HepG2 (cell line): ENCODE results near the gene SYT11.

Experiments used
- ATAD3A ChIP-seq: sonication (generic); formaldehyde crosslinking; IDR thresholded peaks from 2 replicates; pipeline ENCODE4 v1.4.0; 2020; ENCODE audit warnings: missing genetic modification reagents
- HCFC1 ChIP-seq: fragments of 150-350 bp; IDR thresholded peaks from 2 replicates; pipeline ENCODE4 v1.6.1; 2014; ENCODE audit warnings: low read depth, low read length
- KDM5A ChIP-seq: fragments of 200-600 bp; sonication (generic); IDR thresholded peaks from 2 replicates; pipeline ENCODE4 v1.7.0; 2018; ENCODE audit warnings: antibody characterized with exemption, mild to moderate bottlenecking, low read length, borderline replicate concordance
- KLF16 ChIP-seq, 2 experiments: sonication (generic) in 1 of 2; formaldehyde crosslinking in 1 of 2; IDR thresholded peaks; 2 replicates each; pipeline versions ENCODE4 v1.6.1 to v1.8.0; 2016 to 2023; ENCODE audit warnings: missing genetic modification reagents in 2 of 2, missing compliant biosample characterization in 1 of 2
- POLR2AphosphoS5 ChIP-seq: IDR thresholded peaks from 2 replicates; pipeline ENCODE4 v1.6.1; 2012; ENCODE audit warnings: low read depth, low read length
- ZNF3 ChIP-seq: IDR thresholded peaks from 2 replicates; pipeline ENCODE4 v1.7.0; 2017; ENCODE audit warnings: inconsistent platforms
- ZNF331 ChIP-seq: sonication (generic); formaldehyde crosslinking; IDR thresholded peaks from 2 replicates; pipeline ENCODE4 v1.4.0; 2020; ENCODE audit warnings: missing genetic modification reagents
- ZNF460 ChIP-seq: sonication (generic); formaldehyde crosslinking; IDR thresholded peaks from 2 replicates; pipeline ENCODE4 v1.5.1; 2020; ENCODE audit warnings: missing genetic modification reagents, mild to moderate bottlenecking, borderline replicate concordance
- TF ChIP-seq, protein P1 (sequence below): IDR thresholded peaks from 2 replicates; pipeline ENCODE4 v1.6.1; 2018; ENCODE audit warnings: missing genetic modification reagents
- TF ChIP-seq, protein P2 (sequence below): sonication (generic); formaldehyde crosslinking; IDR thresholded peaks from 2 replicates; pipeline ENCODE4 v1.5.0; 2020; ENCODE audit warnings: mild to moderate bottlenecking, missing genetic modification reagents, moderate library complexity

- TF ChIP-seq KLF16 (CRISPR knock-in tag; IDR thresholded peaks at IDR 0.05), result no peak
- TF ChIP-seq, protein P1, sequence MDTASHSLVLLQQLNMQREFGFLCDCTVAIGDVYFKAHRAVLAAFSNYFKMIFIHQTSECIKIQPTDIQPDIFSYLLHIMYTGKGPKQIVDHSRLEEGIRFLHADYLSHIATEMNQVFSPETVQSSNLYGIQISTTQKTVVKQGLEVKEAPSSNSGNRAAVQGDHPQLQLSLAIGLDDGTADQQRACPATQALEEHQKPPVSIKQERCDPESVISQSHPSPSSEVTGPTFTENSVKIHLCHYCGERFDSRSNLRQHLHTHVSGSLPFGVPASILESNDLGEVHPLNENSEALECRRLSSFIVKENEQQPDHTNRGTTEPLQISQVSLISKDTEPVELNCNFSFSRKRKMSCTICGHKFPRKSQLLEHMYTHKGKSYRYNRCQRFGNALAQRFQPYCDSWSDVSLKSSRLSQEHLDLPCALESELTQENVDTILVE (CRISPR knock-in tag), result no peak
- TF ChIP-seq HCFC1, result no peak
- no peak for TF ChIP-seq POLR2AphosphoS5
- no peak for TF ChIP-seq ZNF331 (CRISPR knock-in tag)
- TF ChIP-seq ZNF460 (CRISPR knock-in tag), result no peak
- no peak for TF ChIP-seq ZNF3 (CRISPR knock-in tag)
- TF ChIP-seq, protein P2, sequence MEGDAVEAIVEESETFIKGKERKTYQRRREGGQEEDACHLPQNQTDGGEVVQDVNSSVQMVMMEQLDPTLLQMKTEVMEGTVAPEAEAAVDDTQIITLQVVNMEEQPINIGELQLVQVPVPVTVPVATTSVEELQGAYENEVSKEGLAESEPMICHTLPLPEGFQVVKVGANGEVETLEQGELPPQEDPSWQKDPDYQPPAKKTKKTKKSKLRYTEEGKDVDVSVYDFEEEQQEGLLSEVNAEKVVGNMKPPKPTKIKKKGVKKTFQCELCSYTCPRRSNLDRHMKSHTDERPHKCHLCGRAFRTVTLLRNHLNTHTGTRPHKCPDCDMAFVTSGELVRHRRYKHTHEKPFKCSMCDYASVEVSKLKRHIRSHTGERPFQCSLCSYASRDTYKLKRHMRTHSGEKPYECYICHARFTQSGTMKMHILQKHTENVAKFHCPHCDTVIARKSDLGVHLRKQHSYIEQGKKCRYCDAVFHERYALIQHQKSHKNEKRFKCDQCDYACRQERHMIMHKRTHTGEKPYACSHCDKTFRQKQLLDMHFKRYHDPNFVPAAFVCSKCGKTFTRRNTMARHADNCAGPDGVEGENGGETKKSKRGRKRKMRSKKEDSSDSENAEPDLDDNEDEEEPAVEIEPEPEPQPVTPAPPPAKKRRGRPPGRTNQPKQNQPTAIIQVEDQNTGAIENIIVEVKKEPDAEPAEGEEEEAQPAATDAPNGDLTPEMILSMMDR (CRISPR knock-in tag), result no peak
- TF ChIP-seq KDM5A, result no peak
- TF ChIP-seq ATAD3A (CRISPR knock-in tag), result no peak
Observed at GRCh38 chr1:155933591-155934096, 74.3 kb downstream of the SYT11 start.
